Adipocyte (in vitro differentiated cells): Measurements from ENCODE around the gene EID3.
"Not testable (repeated sequence)": the region's sequence is repeated elsewhere in the genome, so short reads cannot be mapped to it uniquely, and the experiment has no call there.

Experiments
- DNase-seq: peaks from one replicate; pipeline ENCODE4 v3.0.0-alpha.2; 2015; ENCODE audit warnings: low read depth
- H3K27me3 ChIP-seq: replicated peaks from 2 replicates; pipeline ENCODE4 v1.7.0; 2013; ENCODE audit warnings: mild to moderate bottlenecking, low read length, moderate library complexity; ENCODE audit not compliant: control insufficient read depth, insufficient read depth
- H3K36me3 ChIP-seq: 2 replicates; pipeline ENCODE4 v1.7.0; 2013; ENCODE audit warnings: low read length, mild to moderate bottlenecking, moderate library complexity; ENCODE audit not compliant: control insufficient read depth, insufficient read depth, severe bottlenecking
- H3K4me1 ChIP-seq: 2 replicates; pipeline ENCODE4 v1.7.0; 2013; ENCODE audit warnings: mild to moderate bottlenecking, low read length, moderate library complexity; ENCODE audit not compliant: control insufficient read depth, insufficient read depth
- H3K4me3 ChIP-seq: 2 replicates; pipeline ENCODE4 v1.7.0; 2013; ENCODE audit warnings: mild to moderate bottlenecking, low read length, moderate library complexity
- H3K9ac ChIP-seq: 2 replicates; pipeline ENCODE4 v1.7.0; 2013; ENCODE audit warnings: mild to moderate bottlenecking, low read length, moderate library complexity
- H3K9me3 ChIP-seq: 2 replicates; pipeline ENCODE4 v1.7.0; 2013; ENCODE audit warnings: mild to moderate bottlenecking, low read length, moderate library complexity; ENCODE audit not compliant: control insufficient read depth

EID3 gene

GRCh38 chr12:104314242-104314614 lies 10.7 kb downstream of the EID3 start:
- H3K9ac ChIP-seq, result no peak overlapping the region
- no peaks in the 10 kb centered on the region for H3K27me3 ChIP-seq
- peaks cover 38% of the 10 kb centered on the region for H3K4me1 ChIP-seq
- no peak for DNase-seq
- H3K4me3 ChIP-seq, result no peak overlapping the region
- H3K36me3 ChIP-seq, result peaks cover 99% of the 10 kb centered on the region
- no peaks in the 10 kb centered on the region for H3K9me3 ChIP-seq

GRCh38 chr12:104315326-104316224 lies 12.0 kb downstream of the EID3 start:
- H3K36me3 ChIP-seq, result peaks cover 99% of the 10 kb centered on the region
- no peaks in the 10 kb centered on the region for H3K9me3 ChIP-seq
- no peak for DNase-seq
- H3K27me3 ChIP-seq, result no peaks in the 10 kb centered on the region
- H3K4me3 ChIP-seq, result no peak overlapping the region
- no peak overlapping the region for H3K9ac ChIP-seq
- H3K4me1 ChIP-seq, result peaks cover 30% of the 10 kb centered on the region

GRCh38 chr12:104316936-104317335 lies 13.4 kb downstream of the EID3 start:
- no peak for DNase-seq
- peaks cover 21% of the 10 kb centered on the region for H3K4me1 ChIP-seq
- H3K9me3 ChIP-seq, result no peaks in the 10 kb centered on the region
- peaks cover 99% of the 10 kb centered on the region for H3K36me3 ChIP-seq
- H3K9ac ChIP-seq, result peak overlapping the region; percentile 12
- no peaks in the 10 kb centered on the region for H3K27me3 ChIP-seq
- no peak overlapping the region for H3K4me3 ChIP-seq

GRCh38 chr12:104317538-104318210 lies 14.1 kb downstream of the EID3 start:
- Histone ChIP-seq H3K9ac (no peak overlapping the region), H3K9me3 (no peaks in the 10 kb centered on the region), H3K36me3 (peaks cover 98% of the 10 kb centered on the region), H3K4me3 (no peak overlapping the region), H3K4me1 (peaks cover 18% of the 10 kb centered on the region), H3K27me3 (no peaks in the 10 kb centered on the region)
- no peak for DNase-seq

GRCh38 chr12:104319028-104319427 lies 15.5 kb downstream of the EID3 start:
- Histone ChIP-seq H3K4me1 (peaks cover 10% of the 10 kb centered on the region), H3K9ac (no peak overlapping the region), H3K36me3 (peaks cover 89% of the 10 kb centered on the region), H3K27me3 (no peaks in the 10 kb centered on the region), H3K4me3 (no peak overlapping the region), H3K9me3 (no peaks in the 10 kb centered on the region)
- no peak for DNase-seq

GRCh38 chr12:104319918-104320626 lies 16.5 kb downstream of the EID3 start:
- Histone ChIP-seq H3K27me3 (no peaks in the 10 kb centered on the region), H3K36me3 (peaks cover 89% of the 10 kb centered on the region), H3K4me1 (peaks cover 8% of the 10 kb centered on the region)

GRCh38 chr12:104320627-104321024 lies 17.1 kb downstream of the EID3 start:
- H3K4me1 ChIP-seq, result peaks cover 6% of the 10 kb centered on the region
- no peak overlapping the region for H3K9ac ChIP-seq
- H3K36me3 ChIP-seq, result peaks cover 89% of the 10 kb centered on the region
- H3K27me3 ChIP-seq, result no peaks in the 10 kb centered on the region
- H3K4me3 ChIP-seq, result no peak overlapping the region
- no peaks in the 10 kb centered on the region for H3K9me3 ChIP-seq
- no peak for DNase-seq

More at GRCh38 chr12:104319918-104320626, 16.5 kb downstream of the EID3 start:
- Histone ChIP-seq H3K4me3 (no peak overlapping the region), H3K9me3 (no peaks in the 10 kb centered on the region), H3K9ac (peak overlapping the region; percentile 38)
- DNase-seq, result no peak

GRCh38 chr12:104321949-104322348 lies 18.4 kb downstream of the EID3 start:
- H3K9me3 ChIP-seq, result no peaks in the 10 kb centered on the region
- H3K4me1 ChIP-seq, result peaks cover 6% of the 10 kb centered on the region
- no peaks in the 10 kb centered on the region for H3K27me3 ChIP-seq
- no peak for DNase-seq
- H3K4me3 ChIP-seq, result no peak overlapping the region
- H3K36me3 ChIP-seq, result peaks cover 90% of the 10 kb centered on the region
- no peak overlapping the region for H3K9ac ChIP-seq

GRCh38 chr12:104322533-104322932 lies 19.0 kb downstream of the EID3 start:
- H3K9ac ChIP-seq, DNase-seq, H3K9me3 ChIP-seq, H3K27me3 ChIP-seq, H3K4me1 ChIP-seq, H3K4me3 ChIP-seq: not testable (repeated sequence)
- peaks cover 90% of the 10 kb centered on the region for H3K36me3 ChIP-seq

- no peaks in the 10 kb centered on the region for H3K9me3 ChIP-seq
- H3K4me1 ChIP-seq, result no peaks in the 10 kb centered on the region
- peaks cover 90% of the 10 kb centered on the region for H3K36me3 ChIP-seq
- no peak overlapping the region for H3K4me3 ChIP-seq
- no peak for DNase-seq
- H3K27me3 ChIP-seq, result no peaks in the 10 kb centered on the region
- no peak overlapping the region for H3K9ac ChIP-seq
Observed at GRCh38 chr12:104323899-104324298, 20.4 kb downstream of the EID3 start.

GRCh38 chr12:104328278-104328677 lies 24.7 kb downstream of the EID3 start:
- DNase-seq, H3K9me3 ChIP-seq, H3K4me1 ChIP-seq, H3K4me3 ChIP-seq, H3K27me3 ChIP-seq, H3K9ac ChIP-seq: not testable (repeated sequence)
- H3K36me3 ChIP-seq, result peaks cover 95% of the 10 kb centered on the region
